Measurements from ENCODE around the gene TRPM4.
"Not testable (repeated sequence)": the region's sequence is repeated elsewhere in the genome, so short reads cannot be mapped to it uniquely, and the experiment has no call there.

Gene TRPM4

GRCh38 chr19:49173198-49173597 is 15.6 kb downstream of the TRPM4 start:
- TF ChIP-seq, protein P1, sequence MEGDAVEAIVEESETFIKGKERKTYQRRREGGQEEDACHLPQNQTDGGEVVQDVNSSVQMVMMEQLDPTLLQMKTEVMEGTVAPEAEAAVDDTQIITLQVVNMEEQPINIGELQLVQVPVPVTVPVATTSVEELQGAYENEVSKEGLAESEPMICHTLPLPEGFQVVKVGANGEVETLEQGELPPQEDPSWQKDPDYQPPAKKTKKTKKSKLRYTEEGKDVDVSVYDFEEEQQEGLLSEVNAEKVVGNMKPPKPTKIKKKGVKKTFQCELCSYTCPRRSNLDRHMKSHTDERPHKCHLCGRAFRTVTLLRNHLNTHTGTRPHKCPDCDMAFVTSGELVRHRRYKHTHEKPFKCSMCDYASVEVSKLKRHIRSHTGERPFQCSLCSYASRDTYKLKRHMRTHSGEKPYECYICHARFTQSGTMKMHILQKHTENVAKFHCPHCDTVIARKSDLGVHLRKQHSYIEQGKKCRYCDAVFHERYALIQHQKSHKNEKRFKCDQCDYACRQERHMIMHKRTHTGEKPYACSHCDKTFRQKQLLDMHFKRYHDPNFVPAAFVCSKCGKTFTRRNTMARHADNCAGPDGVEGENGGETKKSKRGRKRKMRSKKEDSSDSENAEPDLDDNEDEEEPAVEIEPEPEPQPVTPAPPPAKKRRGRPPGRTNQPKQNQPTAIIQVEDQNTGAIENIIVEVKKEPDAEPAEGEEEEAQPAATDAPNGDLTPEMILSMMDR (IDR thresholded peaks at IDR 0.05; ENCODE audit: low read depth, low read length, missing control alignments), result no peak
- in situ Hi-C loops (cut with HindIII; ENCODE audit: low sequenced_read_pairs), result no loop called here
- DNase-seq (ENCODE audit: low read depth), result no peak
- H3K4me3 ChIP-seq (ENCODE audit: low read depth, low read length), result no peak overlapping the region

DNA sequence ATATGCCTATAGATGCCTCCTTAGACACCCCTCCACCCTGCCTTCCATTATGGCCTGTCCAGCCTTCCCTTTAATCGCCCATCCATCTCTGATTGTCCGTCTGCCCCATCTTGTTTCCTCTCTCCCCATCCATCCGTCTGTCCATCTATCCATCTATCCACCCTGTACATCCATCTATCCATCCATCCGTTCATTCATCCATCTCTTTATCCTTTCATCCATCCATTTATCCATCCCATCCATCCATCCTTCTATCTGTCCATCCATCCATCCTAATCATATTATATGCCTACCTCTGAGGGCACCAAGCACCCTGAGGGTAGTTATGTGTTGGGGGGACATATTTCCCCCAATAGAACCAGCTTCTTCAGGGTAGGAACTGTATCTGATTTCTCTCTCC is 23.1 kb downstream of the TRPM4 start:
- no peak for DNase-seq (ENCODE audit: low read depth)
- in situ Hi-C loops (cut with HindIII; ENCODE audit: low sequenced_read_pairs), result no loop called here
- TF ChIP-seq, protein P1 (IDR thresholded peaks at IDR 0.05; ENCODE audit: low read depth, low read length, missing control alignments), result no peak

GRCh38 chr19:49182010-49182847 is 24.6 kb downstream of the TRPM4 start:
- H3K4me3 ChIP-seq (ENCODE audit: low read depth, low read length); DNase-seq (ENCODE audit: low read depth); in situ Hi-C loops (cut with HindIII; ENCODE audit: low sequenced_read_pairs): not testable (repeated sequence)

More for the DNA sequence above, 23.1 kb downstream of the TRPM4 start:
- H3K4me3 ChIP-seq (ENCODE audit: low read depth, low read length), result no peak overlapping the region

- no peak overlapping the region for H3K4me3 ChIP-seq (ENCODE audit: low read depth, low read length)
- no peak for DNase-seq (ENCODE audit: low read depth)
- in situ Hi-C loops (cut with HindIII; ENCODE audit: low sequenced_read_pairs), result no loop called here
- TF ChIP-seq, protein P1 (IDR thresholded peaks at IDR 0.05; ENCODE audit: low read depth, low read length, missing control alignments), result no peak
These were observed 25.3 kb downstream of the TRPM4 start for GRCh38 chr19:49182848-49183375.

DNA sequence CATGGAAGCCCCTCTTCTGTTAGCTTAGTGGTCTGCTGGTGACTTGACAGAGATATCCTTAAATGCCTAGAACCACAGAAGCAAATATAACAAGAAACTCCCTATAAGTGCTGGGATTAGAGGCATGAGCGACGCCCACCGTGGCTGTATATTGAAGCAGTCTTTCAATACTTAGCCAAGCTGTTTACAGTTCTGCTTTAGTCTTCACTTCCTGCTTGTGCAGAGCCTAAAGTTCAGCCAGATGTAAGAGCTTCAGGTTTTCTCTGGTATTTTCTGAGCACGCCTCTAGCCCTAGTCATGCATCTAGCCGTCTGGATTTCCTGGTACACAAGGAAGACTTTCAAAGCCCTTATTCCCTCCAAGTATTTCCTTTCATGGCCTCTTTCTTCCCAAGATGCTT is 28.5 kb downstream of the TRPM4 start:
- no peak for DNase-seq (ENCODE audit: low read depth)
- TF ChIP-seq, protein P1 (IDR thresholded peaks at IDR 0.05; ENCODE audit: low read depth, low read length, missing control alignments), result no peak
- no peak overlapping the region for H3K4me3 ChIP-seq (ENCODE audit: low read depth, low read length)
- in situ Hi-C loops (cut with HindIII; ENCODE audit: low sequenced_read_pairs), result no loop called here

DNA sequence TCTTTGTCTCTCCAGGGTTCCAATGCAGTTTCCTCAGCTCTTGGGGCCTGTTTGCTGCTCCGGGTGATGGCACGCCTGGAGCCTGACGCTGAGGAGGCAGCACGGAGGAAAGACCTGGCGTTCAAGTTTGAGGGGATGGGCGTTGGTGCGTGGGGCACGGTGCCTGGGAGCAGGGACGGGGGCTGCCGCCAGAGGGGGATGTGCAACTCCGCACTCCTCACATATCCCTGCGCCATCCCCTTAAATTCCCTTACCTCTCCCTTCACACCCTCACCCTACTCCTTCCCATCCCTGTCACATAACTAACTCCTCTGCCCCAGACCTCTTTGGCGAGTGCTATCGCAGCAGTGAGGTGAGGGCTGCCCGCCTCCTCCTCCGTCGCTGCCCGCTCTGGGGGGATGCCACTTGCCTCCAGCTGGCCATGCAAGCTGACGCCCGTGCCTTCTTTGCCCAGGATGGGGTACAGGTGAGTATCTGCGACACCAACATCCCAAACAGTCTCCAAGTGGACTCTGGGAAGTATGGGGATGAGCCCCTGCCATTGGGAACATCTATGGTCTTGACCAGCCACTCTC is 31.1 kb downstream of the TRPM4 start:
- TF ChIP-seq, protein P1 (IDR thresholded peaks at IDR 0.05; ENCODE audit: low read depth, low read length, missing control alignments), result no peak
- no peak overlapping the region for H3K4me3 ChIP-seq (ENCODE audit: low read depth, low read length)
- in situ Hi-C loops (cut with HindIII; ENCODE audit: low sequenced_read_pairs), result no loop called here
- DNase-seq (ENCODE audit: low read depth), result no peak

DNA sequence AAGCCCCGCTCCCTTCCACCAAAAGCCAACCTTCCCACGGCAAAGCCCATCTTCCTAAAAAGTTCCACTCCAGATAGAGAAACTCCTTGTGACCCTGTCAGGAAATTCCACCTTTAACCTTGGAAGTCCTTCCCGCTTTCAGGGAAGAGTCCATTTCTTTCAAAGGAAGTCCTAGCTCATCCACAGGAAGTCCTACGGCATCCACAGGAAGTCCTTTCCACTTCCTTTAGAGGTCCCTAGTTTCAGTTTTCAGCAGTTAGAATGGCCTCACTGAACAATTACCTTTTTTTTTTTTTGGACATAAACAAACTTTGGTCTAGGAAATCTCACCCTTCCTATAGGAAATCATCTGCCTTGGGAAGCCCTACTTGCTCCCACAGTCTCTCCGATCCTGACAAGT is 31.7 kb downstream of the TRPM4 start:
- TF ChIP-seq, protein P1 (IDR thresholded peaks at IDR 0.05; ENCODE audit: low read depth, low read length, missing control alignments), result no peak
- in situ Hi-C loops (cut with HindIII; ENCODE audit: low sequenced_read_pairs), result no loop called here
- DNase-seq (ENCODE audit: low read depth), result no peak
- no peak overlapping the region for H3K4me3 ChIP-seq (ENCODE audit: low read depth, low read length)
